GM12878 (cell line): ENCODE data around the gene CRTC1. TPM values are rescaled to one million over a fixed set of nuclear protein-coding genes. Genes with fewer than 3 reads are reported as not detected.

Experiments
- ATAC-seq: fragments of 200-7000 bp; cut with Tn5 transposase; 3 replicates; pipeline ENCODE4 v1.9.1; 2020; ENCODE audit warnings: mild to moderate bottlenecking, moderate library complexity
- BruUV-seq: library from RNA; stranded (reverse); fragments of 400-500 nt; replicated peaks from 2 replicates; lab custom pipeline; 2021; lab: Mats Ljungman, UMichigan
- CTCF ChIA-PET: fragments of 300-600 bp; sonication (Branson Sonifier 250); formaldehyde crosslinking; extraction: SDS; loops from one replicate; lab custom pipeline; 2021; ENCODE audit warnings: inconsistent platforms; lab: Yijun Ruan, JAX
- POLR2A ChIA-PET: fragments of 350-600 bp; formaldehyde crosslinking; extraction: SDS; loops from one replicate; lab custom pipeline; 2021; ENCODE audit warnings: inconsistent platforms; lab: Charles Lee
- RAD21 ChIA-PET: fragments of 300-600 bp; sonication (Branson Sonifier 250); formaldehyde crosslinking; loops from one replicate; lab custom pipeline; 2023; ENCODE audit warnings: antibody characterized with exemption; ENCODE audit not compliant: unreplicated experiment; lab: Charles Lee
- SMC1A ChIA-PET: fragments of 300-600 bp; sonication (Branson Sonifier 250); formaldehyde crosslinking; loops from one replicate; lab custom pipeline; 2023; ENCODE audit not compliant: unreplicated experiment, uncharacterized antibody; lab: Charles Lee
- DNase-seq: peaks from one replicate; pipeline ENCODE4 v3.0.0-alpha.2; 2011; ENCODE audit warnings: low read depth, low spot score
- FAIRE-seq: peaks from 3 replicates; lab custom pipeline; 2011; peaks lifted over from hg19 to GRCh38; lab: Jason Lieb, UNC
- H2AFZ ChIP-seq: 2 replicates; pipeline ENCODE4 v1.6.0; 2011; ENCODE audit warnings: low read depth, low read length, control low read depth; ENCODE audit not compliant: control insufficient read depth
- H3K27ac ChIP-seq: 2 replicates; pipeline ENCODE4 v1.5.1; 2011; ENCODE audit warnings: control low read depth; ENCODE audit not compliant: control insufficient read depth, insufficient read depth
- H3K27me3 ChIP-seq, 2 experiments: replicated peaks in 1 of 2; 2 replicates each; pipeline versions ENCODE4 v1.6.0 to v1.6.1; 2011; ENCODE audit warnings: low read length in 1 of 2; ENCODE audit not compliant: control insufficient read depth in 2 of 2, insufficient read depth in 2 of 2
- H3K36me3 ChIP-seq, 2 experiments: 2 replicates each; pipeline ENCODE4 v1.5.1; 2011; ENCODE audit warnings: low read length in 1 of 2; ENCODE audit not compliant: control insufficient read depth in 2 of 2, insufficient read depth in 2 of 2
- H3K4me1 ChIP-seq: 2 replicates; pipeline ENCODE4 v1.6.1; 2011; ENCODE audit warnings: mild to moderate bottlenecking, low read length, moderate library complexity, mixed read lengths; ENCODE audit not compliant: control insufficient read depth, insufficient read depth
- H3K4me2 ChIP-seq: 2 replicates; pipeline ENCODE4 v1.6.0; 2011; ENCODE audit warnings: control low read depth; ENCODE audit not compliant: control insufficient read depth, insufficient read depth
- H3K4me3 ChIP-seq: fragments of 200-600 bp; sonication (generic); 2 replicates; pipeline ENCODE4 v1.5.1; 2016
- H3K79me2 ChIP-seq: 2 replicates; pipeline ENCODE4 v1.6.0; 2011; ENCODE audit warnings: low read length; ENCODE audit not compliant: control insufficient read depth, insufficient read depth
- H3K9ac ChIP-seq: 2 replicates; pipeline ENCODE4 v1.8.0; 2011; ENCODE audit warnings: low read length, control low read depth, mixed read lengths; ENCODE audit not compliant: control insufficient read depth, insufficient read depth
- H3K9me3 ChIP-seq: replicated peaks from 3 replicates; pipeline ENCODE4 v1.5.1; 2011; ENCODE audit warnings: mild to moderate bottlenecking, low read length; ENCODE audit not compliant: control insufficient read depth, insufficient read depth
- H4K20me1 ChIP-seq: 2 replicates; pipeline ENCODE4 v1.6.0; 2011; ENCODE audit not compliant: control insufficient read depth, insufficient read depth
- BRCA1 ChIP-seq: IDR thresholded peaks from 2 replicates; pipeline ENCODE4 v1.6.1; 2011; ENCODE audit warnings: low read depth, low read length, improper control_type of control experiment
- ELK1 ChIP-seq: IDR thresholded peaks from 2 replicates; pipeline ENCODE4 v1.6.1; 2012; ENCODE audit warnings: low read depth, low read length, improper control_type of control experiment
- FOS ChIP-seq: IDR thresholded peaks from 3 replicates; pipeline ENCODE4 v1.6.1; 2011; ENCODE audit warnings: borderline replicate concordance; ENCODE audit not compliant: insufficient read length; ENCODE audit errors: extremely low read depth
- FOXK2 ChIP-seq: fragments of 450-650 bp; IDR thresholded peaks from 2 replicates; pipeline ENCODE4 v1.6.1; 2017; ENCODE audit warnings: mild to moderate bottlenecking, moderate library complexity
- GABPA ChIP-seq: IDR thresholded peaks from 2 replicates; pipeline ENCODE4 v1.6.1; 2014; ENCODE audit warnings: antibody characterized with exemption, low read depth, mild to moderate bottlenecking, inconsistent platforms
- IKZF2 ChIP-seq, 2 experiments: fragments of 450-650 bp; IDR thresholded peaks; 2 replicates each; pipeline ENCODE4 v1.6.1; 2017; ENCODE audit warnings: mild to moderate bottlenecking in 2 of 2, moderate library complexity in 2 of 2
- NFYB ChIP-seq: IDR thresholded peaks from 2 replicates; pipeline ENCODE4 v1.6.1; 2011; ENCODE audit warnings: low read depth, mild to moderate bottlenecking, low read length, improper control_type of control experiment, moderate library complexity; ENCODE audit not compliant: insufficient read depth
- SMARCA5 ChIP-seq: fragments of 450-650 bp; IDR thresholded peaks from 2 replicates; pipeline ENCODE4 v1.6.1; 2017; ENCODE audit warnings: mild to moderate bottlenecking
- USF1 ChIP-seq: IDR thresholded peaks from 2 replicates; pipeline ENCODE4 v1.6.1; 2011; ENCODE audit warnings: borderline replicate concordance, low read depth, mild to moderate bottlenecking, moderate library complexity, mixed read lengths, low read length; ENCODE audit not compliant: insufficient read depth; ENCODE audit errors: extremely low read length
- WRNIP1 ChIP-seq: IDR thresholded peaks from 2 replicates; pipeline ENCODE4 v1.6.1; 2011; ENCODE audit warnings: low read depth, low read length, improper control_type of control experiment, borderline replicate concordance
- WGBS: methylation state at CpG from one replicate; pipeline ENCODE4 v1.1.6; 2016; ENCODE audit warnings: low lambda C conversion rate; ENCODE audit not compliant: insufficient replicate concordance, insufficient coverage; ENCODE audit errors: missing lambda C conversion rate; 5-methylcytosine and 5-hydroxymethylcytosine counted together
- in situ Hi-C: fragments of 300-500 bp; cut with MboI; formaldehyde crosslinking; loops from 9 replicates; pipeline ENCODE4 v1.14.3; 2018; ENCODE audit warnings: mixed read lengths
- intact Hi-C: fragments of 100-400 bp; cut with micrococcal nuclease; formaldehyde crosslinking; loops from one replicate; pipeline ENCODE4 v1.14.2; 2022; ENCODE audit not compliant: unreplicated experiment
- polyA plus RNA-seq, 11 experiments: library from polyadenylated mRNA; depleted of rRNA in 4 of 11; unstranded in 6 of 11; stranded (reverse) in 5 of 11; fragments of >200 nt; fragmentation: Nextera tagmentation in 4 of 11; fragmentation: Illumina TruSeq in 1 of 11; extraction: Ambion mirVana in 4 of 11; extraction: Trizol in 1 of 11; gene quantifications; 1 replicate in 1 of 11; 2 replicates in 10 of 11; pipeline versions ENCODE4 v1.2.1 to v1.2.3, GENCODE V29; 2011 to 2016; ENCODE audit warnings: inconsistent platforms in 2 of 11, missing spikeins in 2 of 11, low read depth in 1 of 11
- total RNA-seq, 4 experiments: library from RNA; depleted of rRNA in 3 of 4; stranded (reverse); fragments of >200 nt in 3 of 4; fragmentation: Illumina TruSeq in 1 of 4; extraction: Trizol in 1 of 4; gene quantifications; 2 replicates each; pipeline versions ENCODE4 v1.2.1 to v1.2.3, GENCODE V29; 2013 to 2021
- TF ChIP-seq, protein P1 (sequence below), 3 experiments: IDR thresholded peaks in 2 of 3; conservative IDR thresholded peaks in 1 of 3; 2 replicates each; pipeline ENCODE4 v1.5.1; 2011; ENCODE audit warnings: low read depth in 3 of 3, low read length in 3 of 3, mild to moderate bottlenecking in 3 of 3, control low read depth in 2 of 3, moderate library complexity in 2 of 3, inconsistent platforms in 1 of 3, mixed read lengths in 1 of 3; ENCODE audit not compliant: control insufficient read depth in 2 of 3, insufficient read depth in 1 of 3; ENCODE audit errors: extremely low read depth in 1 of 3
- TF ChIP-seq, protein P2 (sequence below): fragments of 450-650 bp; IDR thresholded peaks from 2 replicates; pipeline ENCODE4 v1.6.1; 2017; ENCODE audit warnings: antibody characterized with exemption, mild to moderate bottlenecking, moderate library complexity

Gene CRTC1
- total and polyA plus RNA-seq, 10 of the 15 experiments (the other 5 are each of a cell fraction or from before 2014, with no cell fraction given) = 0.02 to 4.6 (median 1.1) TPM; not detected in 1

DNA sequence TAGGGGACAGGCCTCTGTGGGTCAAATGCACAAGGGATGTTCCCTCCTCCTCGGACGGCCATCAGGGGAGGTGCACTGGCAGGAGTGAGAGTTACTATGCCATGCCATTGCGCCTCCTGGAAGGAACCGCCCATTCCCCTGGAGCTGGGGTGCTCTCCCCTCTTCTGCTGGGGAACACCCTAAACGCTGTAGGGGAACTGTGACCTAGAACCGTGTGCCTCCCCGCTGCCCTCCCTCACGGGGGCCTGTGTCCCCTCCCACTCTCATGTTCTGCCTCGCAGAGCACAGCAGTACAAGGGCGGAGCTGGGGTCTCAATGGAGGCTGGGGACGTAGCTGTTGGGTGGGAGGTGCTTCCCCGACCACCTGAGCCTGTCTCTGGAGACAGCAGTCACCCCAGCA lies 17.2 kb upstream of the CRTC1 start:
- ATAC-seq = no peak; the same call in 2 of the 3 replicates
- Histone ChIP-seq H3K79me2 (no peaks in the 10 kb centered on the region), H2AFZ (no peak overlapping the region), H3K9ac (no peak overlapping the region), H4K20me1 (no peaks in the 10 kb centered on the region), H3K27me3 (no peaks in the 10 kb centered on the region), H3K4me3 (no peak overlapping the region), H3K4me2 (no peak overlapping the region), H3K36me3 (peaks cover 0 to 11% of the 10 kb centered on the region in 2 experiments; a peak in 2 of 4 replicates), H3K9me3 (no peaks in the 10 kb centered on the region; the same call in 2 of the 3 replicates), H3K27ac (no peak overlapping the region), H3K4me1 (no peaks in the 10 kb centered on the region)
- no peak for FAIRE-seq
- WGBS = 40% methylated on average over 12 of the region's 12 CpGs
- DNase-seq = no peak
- no TSS peak for BruUV-seq
- ChIA-PET RAD21 (no interaction called here), POLR2A (interaction anchor here (0.6 kb wide), 1 partner anchor 48 kb away, joined by 3 read pairs; no protein-coding TSS in a partner anchor), CTCF (interaction anchor here (0.6 kb wide), 1 partner anchor 311 kb away, joined by 3 read pairs; no protein-coding TSS in a partner anchor), SMC1A (no interaction called here)
- intact Hi-C loops = no loop called here
- in situ Hi-C loops = no loop called here
- TF ChIP-seq USF1 = no peak
- TF ChIP-seq, protein P1, sequence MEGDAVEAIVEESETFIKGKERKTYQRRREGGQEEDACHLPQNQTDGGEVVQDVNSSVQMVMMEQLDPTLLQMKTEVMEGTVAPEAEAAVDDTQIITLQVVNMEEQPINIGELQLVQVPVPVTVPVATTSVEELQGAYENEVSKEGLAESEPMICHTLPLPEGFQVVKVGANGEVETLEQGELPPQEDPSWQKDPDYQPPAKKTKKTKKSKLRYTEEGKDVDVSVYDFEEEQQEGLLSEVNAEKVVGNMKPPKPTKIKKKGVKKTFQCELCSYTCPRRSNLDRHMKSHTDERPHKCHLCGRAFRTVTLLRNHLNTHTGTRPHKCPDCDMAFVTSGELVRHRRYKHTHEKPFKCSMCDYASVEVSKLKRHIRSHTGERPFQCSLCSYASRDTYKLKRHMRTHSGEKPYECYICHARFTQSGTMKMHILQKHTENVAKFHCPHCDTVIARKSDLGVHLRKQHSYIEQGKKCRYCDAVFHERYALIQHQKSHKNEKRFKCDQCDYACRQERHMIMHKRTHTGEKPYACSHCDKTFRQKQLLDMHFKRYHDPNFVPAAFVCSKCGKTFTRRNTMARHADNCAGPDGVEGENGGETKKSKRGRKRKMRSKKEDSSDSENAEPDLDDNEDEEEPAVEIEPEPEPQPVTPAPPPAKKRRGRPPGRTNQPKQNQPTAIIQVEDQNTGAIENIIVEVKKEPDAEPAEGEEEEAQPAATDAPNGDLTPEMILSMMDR (IDR thresholded peaks at IDR 0.05 in 2 of 3, conservative IDR thresholded peaks at IDR 0.05 in 1 of 3; ENCODE audit: control insufficient read depth in 2 of 3, extremely low read depth in 1 of 3, insufficient read depth in 1 of 3, low read depth in 3 of 3, low read length in 3 of 3) = no peak
- no peak for TF ChIP-seq FOXK2
- TF ChIP-seq FOS = no peak
- no peak for TF ChIP-seq ELK1
- TF ChIP-seq, protein P2, sequence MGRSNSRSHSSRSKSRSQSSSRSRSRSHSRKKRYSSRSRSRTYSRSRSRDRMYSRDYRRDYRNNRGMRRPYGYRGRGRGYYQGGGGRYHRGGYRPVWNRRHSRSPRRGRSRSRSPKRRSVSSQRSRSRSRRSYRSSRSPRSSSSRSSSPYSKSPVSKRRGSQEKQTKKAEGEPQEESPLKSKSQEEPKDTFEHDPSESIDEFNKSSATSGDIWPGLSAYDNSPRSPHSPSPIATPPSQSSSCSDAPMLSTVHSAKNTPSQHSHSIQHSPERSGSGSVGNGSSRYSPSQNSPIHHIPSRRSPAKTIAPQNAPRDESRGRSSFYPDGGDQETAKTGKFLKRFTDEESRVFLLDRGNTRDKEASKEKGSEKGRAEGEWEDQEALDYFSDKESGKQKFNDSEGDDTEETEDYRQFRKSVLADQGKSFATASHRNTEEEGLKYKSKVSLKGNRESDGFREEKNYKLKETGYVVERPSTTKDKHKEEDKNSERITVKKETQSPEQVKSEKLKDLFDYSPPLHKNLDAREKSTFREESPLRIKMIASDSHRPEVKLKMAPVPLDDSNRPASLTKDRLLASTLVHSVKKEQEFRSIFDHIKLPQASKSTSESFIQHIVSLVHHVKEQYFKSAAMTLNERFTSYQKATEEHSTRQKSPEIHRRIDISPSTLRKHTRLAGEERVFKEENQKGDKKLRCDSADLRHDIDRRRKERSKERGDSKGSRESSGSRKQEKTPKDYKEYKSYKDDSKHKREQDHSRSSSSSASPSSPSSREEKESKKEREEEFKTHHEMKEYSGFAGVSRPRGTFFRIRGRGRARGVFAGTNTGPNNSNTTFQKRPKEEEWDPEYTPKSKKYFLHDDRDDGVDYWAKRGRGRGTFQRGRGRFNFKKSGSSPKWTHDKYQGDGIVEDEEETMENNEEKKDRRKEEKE = no peak
- TF ChIP-seq BRCA1 = no peak
- no peak for TF ChIP-seq NFYB
- TF ChIP-seq IKZF2 (IDR thresholded peaks at IDR 0.05) = no peak
- no peak for TF ChIP-seq GABPA
- TF ChIP-seq SMARCA5 = no peak
- TF ChIP-seq WRNIP1 = no peak
